ENCODE results near the gene GPR15.

GPR15 gene

DNA sequence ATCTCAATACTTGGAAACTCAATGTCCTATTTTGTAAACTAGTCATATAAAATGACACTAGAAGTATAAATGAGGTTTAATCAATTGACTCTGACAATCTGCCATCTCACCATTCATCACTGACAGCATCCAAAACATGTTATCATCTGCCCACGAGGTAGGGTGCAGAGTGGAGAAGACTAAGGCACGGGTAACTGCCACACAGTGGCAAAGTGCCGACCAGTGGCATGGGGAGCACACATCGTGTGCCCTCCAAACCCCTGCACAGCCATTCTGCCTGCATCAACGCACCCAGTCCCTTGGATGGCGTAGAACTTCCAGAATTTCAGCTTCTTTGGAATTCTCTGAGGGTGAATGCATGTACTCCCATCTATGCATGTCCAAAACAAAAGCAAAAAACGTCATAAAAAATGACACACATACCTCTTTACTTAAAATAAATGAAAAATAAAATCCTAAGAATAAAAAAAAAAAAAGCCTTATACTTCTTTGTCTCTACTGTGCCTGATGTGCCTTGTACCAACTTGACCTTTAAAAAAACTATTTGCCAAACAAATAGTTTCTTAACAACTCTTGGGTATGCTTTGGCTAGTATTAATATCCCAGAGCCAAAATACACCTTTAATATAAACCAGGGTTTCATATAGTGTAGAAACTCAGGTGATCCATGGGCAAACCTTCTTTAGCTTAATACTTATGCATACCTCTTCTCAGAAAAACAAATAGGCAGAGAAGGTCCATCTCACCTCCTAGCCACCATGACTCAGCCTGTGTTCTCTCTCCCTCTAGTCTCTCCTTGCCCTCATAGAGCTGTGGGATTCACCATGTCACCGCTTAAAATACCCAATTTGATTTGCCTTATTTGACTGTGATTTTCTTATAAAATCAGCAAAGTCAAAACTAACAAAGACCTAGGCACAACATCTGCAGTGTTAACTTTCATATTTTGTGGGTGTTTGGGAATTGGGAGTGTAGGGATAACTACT, 48.9 kb downstream of the GPR15 start:
- TF ChIP-seq MYC (IDR thresholded peaks at IDR 0.05; ENCODE audit: low read depth, low read length) = no peak
- TF ChIP-seq POLR2A (IDR thresholded peaks at IDR 0.05; ENCODE audit: extremely low read depth, insufficient read length) = no peak
- TF ChIP-seq, protein P1, sequence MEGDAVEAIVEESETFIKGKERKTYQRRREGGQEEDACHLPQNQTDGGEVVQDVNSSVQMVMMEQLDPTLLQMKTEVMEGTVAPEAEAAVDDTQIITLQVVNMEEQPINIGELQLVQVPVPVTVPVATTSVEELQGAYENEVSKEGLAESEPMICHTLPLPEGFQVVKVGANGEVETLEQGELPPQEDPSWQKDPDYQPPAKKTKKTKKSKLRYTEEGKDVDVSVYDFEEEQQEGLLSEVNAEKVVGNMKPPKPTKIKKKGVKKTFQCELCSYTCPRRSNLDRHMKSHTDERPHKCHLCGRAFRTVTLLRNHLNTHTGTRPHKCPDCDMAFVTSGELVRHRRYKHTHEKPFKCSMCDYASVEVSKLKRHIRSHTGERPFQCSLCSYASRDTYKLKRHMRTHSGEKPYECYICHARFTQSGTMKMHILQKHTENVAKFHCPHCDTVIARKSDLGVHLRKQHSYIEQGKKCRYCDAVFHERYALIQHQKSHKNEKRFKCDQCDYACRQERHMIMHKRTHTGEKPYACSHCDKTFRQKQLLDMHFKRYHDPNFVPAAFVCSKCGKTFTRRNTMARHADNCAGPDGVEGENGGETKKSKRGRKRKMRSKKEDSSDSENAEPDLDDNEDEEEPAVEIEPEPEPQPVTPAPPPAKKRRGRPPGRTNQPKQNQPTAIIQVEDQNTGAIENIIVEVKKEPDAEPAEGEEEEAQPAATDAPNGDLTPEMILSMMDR (IDR thresholded peaks at IDR 0.05; ENCODE audit: low read depth, low read length) = no peak
- TF ChIP-seq, protein P2, sequence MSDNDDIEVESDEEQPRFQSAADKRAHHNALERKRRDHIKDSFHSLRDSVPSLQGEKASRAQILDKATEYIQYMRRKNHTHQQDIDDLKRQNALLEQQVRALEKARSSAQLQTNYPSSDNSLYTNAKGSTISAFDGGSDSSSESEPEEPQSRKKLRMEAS (IDR thresholded peaks at IDR 0.05; ENCODE audit: low read depth, low read length) = no peak
- no peak overlapping the region for H3K4me3 ChIP-seq (ENCODE audit: low read depth, low read length)
- DNase-seq (ENCODE audit: low read depth) = no peak

- no peak overlapping the region for H3K4me3 ChIP-seq (ENCODE audit: low read depth, low read length)
- TF ChIP-seq, protein P2 (IDR thresholded peaks at IDR 0.05; ENCODE audit: low read depth, low read length) = no peak
- TF ChIP-seq POLR2A (IDR thresholded peaks at IDR 0.05; ENCODE audit: extremely low read depth, insufficient read length) = no peak
- no peak for TF ChIP-seq MYC (IDR thresholded peaks at IDR 0.05; ENCODE audit: low read depth, low read length)
- TF ChIP-seq, protein P1 (IDR thresholded peaks at IDR 0.05; ENCODE audit: low read depth, low read length) = no peak
- no peak for DNase-seq (ENCODE audit: low read depth)
Observed at GRCh38 chr3:98581474-98581873, 49.7 kb downstream of the GPR15 start.

DNA sequence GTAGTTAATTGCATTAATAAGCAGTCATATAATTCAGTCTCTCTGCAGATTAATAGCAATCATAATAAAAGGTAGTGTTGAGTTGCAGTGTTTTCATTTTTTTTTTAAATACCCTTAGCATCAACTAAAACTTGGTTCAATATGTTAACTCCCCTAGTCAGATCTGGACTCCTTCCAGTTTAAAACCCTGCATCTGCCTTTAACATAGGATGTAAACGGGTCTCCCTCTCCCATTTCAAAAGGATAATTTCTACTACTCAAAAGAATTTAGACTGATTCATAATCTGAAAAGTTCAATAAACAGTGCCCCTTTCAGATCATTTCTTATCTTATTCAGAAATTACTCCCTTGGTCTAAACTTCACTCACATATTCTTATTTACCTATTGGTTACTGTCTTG, 50.3 kb downstream of the GPR15 start:
- no peak for TF ChIP-seq MYC (IDR thresholded peaks at IDR 0.05; ENCODE audit: low read depth, low read length)
- TF ChIP-seq POLR2A (IDR thresholded peaks at IDR 0.05; ENCODE audit: extremely low read depth, insufficient read length) = no peak
- TF ChIP-seq, protein P1 (IDR thresholded peaks at IDR 0.05; ENCODE audit: low read depth, low read length) = no peak
- TF ChIP-seq, protein P2 (IDR thresholded peaks at IDR 0.05; ENCODE audit: low read depth, low read length) = no peak

GRCh38 chr3:98583766-98584165, 52.0 kb downstream of the GPR15 start:
- H3K4me3 ChIP-seq (ENCODE audit: low read depth, low read length) = no peak overlapping the region
- no peak for DNase-seq (ENCODE audit: low read depth)
- TF ChIP-seq, protein P2 (IDR thresholded peaks at IDR 0.05; ENCODE audit: low read depth, low read length) = no peak
- TF ChIP-seq POLR2A (IDR thresholded peaks at IDR 0.05; ENCODE audit: extremely low read depth, insufficient read length) (no peak), MYC (IDR thresholded peaks at IDR 0.05; ENCODE audit: low read depth, low read length) (no peak)
- TF ChIP-seq, protein P1 (IDR thresholded peaks at IDR 0.05; ENCODE audit: low read depth, low read length) = no peak

More for the DNA sequence above, 50.3 kb downstream of the GPR15 start:
- no peak for DNase-seq (ENCODE audit: low read depth)
- H3K4me3 ChIP-seq (ENCODE audit: low read depth, low read length) = no peak overlapping the region
